ENCODE data around the gene NPFFR1. TPM values are rescaled to one million over a fixed set of nuclear protein-coding genes. Genes with fewer than 3 reads are reported as not detected.

NPFFR1 gene
- total RNA-seq (2014; rRNA removed; shearing (Covaris generic)): 2.9 and 4.4 TPM in 2 replicates

- DNase-seq (ENCODE audit: low spot score): no peak
Measured at GRCh38 chr10:70283445-70284399, at the start of gene NPFFR1. TSS of gene NPFFR1 (minus strand) at chr10:70284004. CDS start at chr10:70283676, 328 bp downstream.

- DNase-seq (ENCODE audit: low spot score): no peak
Measured at GRCh38 chr10:70333268-70333667, 49.5 kb upstream of the NPFFR1 start.

- DNase-seq (ENCODE audit: low spot score): peak; percentile 98
Measured at GRCh38 chr10:70331486-70332268, 47.9 kb upstream of the NPFFR1 start.

- DNase-seq (ENCODE audit: low spot score): no peak
Measured at GRCh38 chr10:70331160-70331485, 47.3 kb upstream of the NPFFR1 start.

GRCh38 chr10:70330671-70331070, 46.9 kb upstream of the NPFFR1 start:
- DNase-seq (ENCODE audit: low spot score): no peak

- DNase-seq (ENCODE audit: low spot score): no peak
Measured at GRCh38 chr10:70328967-70329366, 45.2 kb upstream of the NPFFR1 start.

GRCh38 chr10:70328018-70328417, 44.2 kb upstream of the NPFFR1 start:
- no peak for DNase-seq (ENCODE audit: low spot score)

- peak; percentile 28 for DNase-seq (ENCODE audit: low spot score)
Measured at GRCh38 chr10:70324951-70325781, 41.4 kb upstream of the NPFFR1 start.

- no peak for DNase-seq (ENCODE audit: low spot score)
Measured at GRCh38 chr10:70324339-70324861, 40.6 kb upstream of the NPFFR1 start.

- DNase-seq (ENCODE audit: low spot score): no peak
Measured at GRCh38 chr10:70323697-70324338, 40.0 kb upstream of the NPFFR1 start.

GRCh38 chr10:70323138-70323696, 39.4 kb upstream of the NPFFR1 start:
- no peak for DNase-seq (ENCODE audit: low spot score)

GRCh38 chr10:70321897-70322890, 38.4 kb upstream of the NPFFR1 start:
- no peak for DNase-seq (ENCODE audit: low spot score)

- no peak for DNase-seq (ENCODE audit: low spot score)
Measured at GRCh38 chr10:70321233-70321632, 37.4 kb upstream of the NPFFR1 start.

GRCh38 chr10:70320751-70321150, 36.9 kb upstream of the NPFFR1 start:
- no peak for DNase-seq (ENCODE audit: low spot score)

- DNase-seq (ENCODE audit: low spot score): no peak
Measured at GRCh38 chr10:70319824-70320223, 36.0 kb upstream of the NPFFR1 start.

- DNase-seq (ENCODE audit: low spot score): no peak
Measured at GRCh38 chr10:70319183-70319582, 35.4 kb upstream of the NPFFR1 start.

GRCh38 chr10:70317943-70318318, 34.1 kb upstream of the NPFFR1 start:
- DNase-seq (ENCODE audit: low spot score): no peak

- no peak for DNase-seq (ENCODE audit: low spot score)
Measured at GRCh38 chr10:70317272-70317942, 33.6 kb upstream of the NPFFR1 start.

GRCh38 chr10:70315815-70316214, 32.0 kb upstream of the NPFFR1 start:
- DNase-seq (ENCODE audit: low spot score): no peak
